Body of pancreas (tissue), 4 donors: ENCODE measurements around the gene GALNTL6.

Experiments used
- CTCF ChIP-seq, 7 experiments: fragments of 450-650 bp in 4 of 7; fragments of 200-600 bp in 3 of 7; sonication (generic) in 3 of 7; IDR thresholded peaks; one replicate each; pipeline ENCODE4 v1.5.1; 2016 to 2019; ENCODE audit warnings: antibody characterized with exemption in 7 of 7
- POLR2A ChIP-seq, 3 donors: fragments of 450-650 bp; IDR thresholded peaks; one replicate each; pipeline ENCODE4 v1.6.1; 2016; ENCODE audit warnings: antibody characterized with exemption in 3 of 3, mild to moderate bottlenecking in 2 of 3

- TF ChIP-seq CTCF (IDR thresholded peaks at IDR 0.05): no peak
- TF ChIP-seq POLR2A (IDR thresholded peaks at IDR 0.05): no peak
Observed at GRCh38 chr4:171779301-171779700, 33.9 kb upstream of the GALNTL6 start.
